Stimulated activated CD8-positive, alpha-beta memory T cell treated with anti-CD3 and anti-CD28 coated beads, Interleukin-7, amount 100 ng/mL, for 24 hours (primary cell): ENCODE measurements around the gene ELOVL5.
"Not testable (repeated sequence)": the region's sequence is repeated elsewhere in the genome, so short reads cannot be mapped to it uniquely, and the experiment has no call there.

Experiments used
- DNase-seq: peaks from one replicate; pipeline ENCODE4 v3.0.0-alpha.2; 2020; ENCODE audit warnings: low read depth

Gene ELOVL5

GRCh38 chr6:53348371-53349208 is at the start of gene ELOVL5:
Gene ELOVL5 (minus strand): TSS chr6:53348950. CDS start chr6:53295699, 53,251 bp downstream.
- peak; percentile 96 for DNase-seq

- no peak for DNase-seq
These were observed 48.5 kb upstream of the ELOVL5 start for GRCh38 chr6:53397283-53397682.

- no peak for DNase-seq
These were observed 47.2 kb upstream of the ELOVL5 start for GRCh38 chr6:53395986-53396385.

GRCh38 chr6:53394704-53395103 is 46.0 kb upstream of the ELOVL5 start:
- DNase-seq: no peak

DNA sequence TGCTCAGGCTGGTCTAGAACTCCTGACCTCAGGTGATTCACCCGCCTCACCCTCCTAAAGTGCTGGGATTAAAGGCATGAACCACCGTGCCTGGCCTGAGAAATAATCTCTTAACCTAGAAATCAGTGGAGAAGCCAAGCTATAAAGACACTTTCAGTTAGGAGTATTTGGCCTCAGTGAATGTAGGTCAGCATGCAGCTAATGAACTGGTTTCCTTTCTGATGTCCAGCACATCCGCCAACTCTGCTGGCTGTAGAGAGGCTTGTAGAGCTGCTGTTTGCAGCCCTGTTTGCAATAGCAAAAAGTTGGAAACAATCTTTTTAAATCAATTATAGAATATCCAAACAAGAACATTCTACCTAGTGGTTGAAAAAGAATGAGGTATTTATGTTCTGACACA is 42.4 kb upstream of the ELOVL5 start:
- no peak for DNase-seq

DNA sequence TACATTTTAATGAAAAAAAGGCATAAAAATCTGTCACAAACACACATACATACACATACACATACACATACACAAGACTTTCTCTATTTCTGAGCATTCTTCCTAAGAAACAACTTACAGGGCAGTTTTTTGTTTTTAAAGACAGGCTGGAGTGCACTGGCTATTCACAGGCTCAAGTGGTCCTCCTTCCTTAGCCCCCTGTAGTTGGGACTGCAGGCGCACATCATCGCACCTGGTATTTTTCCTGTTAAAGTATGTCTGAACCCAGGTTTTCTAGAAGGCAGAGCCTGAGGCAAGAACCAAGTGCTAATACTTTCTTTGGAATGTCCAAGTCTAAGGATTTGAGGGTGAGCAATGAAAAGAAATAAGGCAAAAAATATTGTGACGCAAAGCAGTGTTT is 41.3 kb upstream of the ELOVL5 start:
- no peak for DNase-seq

- DNase-seq: not testable (repeated sequence)
These were observed 39.9 kb upstream of the ELOVL5 start for GRCh38 chr6:53388615-53389014.

GRCh38 chr6:53382421-53382820 is 33.7 kb upstream of the ELOVL5 start:
- no peak for DNase-seq

GRCh38 chr6:53378208-53378607 is 29.5 kb upstream of the ELOVL5 start:
- DNase-seq: no peak

DNA sequence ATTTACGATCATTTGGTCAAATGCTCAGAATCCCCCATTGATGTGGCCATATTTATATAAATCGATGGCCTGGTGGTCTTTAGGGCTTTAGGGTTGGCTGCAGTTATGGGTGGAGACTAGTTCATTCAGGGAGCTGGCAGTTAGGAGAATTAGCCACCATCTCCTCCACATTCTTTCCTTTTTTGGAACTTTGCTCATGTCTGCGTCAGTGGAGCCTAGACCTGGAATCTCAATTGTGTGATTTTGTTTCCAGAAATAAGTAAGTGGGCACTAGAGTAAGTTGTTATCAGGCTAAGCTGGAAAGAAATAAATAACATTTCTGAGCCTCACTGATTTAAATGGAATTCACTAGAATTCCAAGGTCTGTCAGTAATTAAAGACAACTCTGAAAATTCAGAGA is 29.0 kb upstream of the ELOVL5 start:
- DNase-seq: no peak

DNA sequence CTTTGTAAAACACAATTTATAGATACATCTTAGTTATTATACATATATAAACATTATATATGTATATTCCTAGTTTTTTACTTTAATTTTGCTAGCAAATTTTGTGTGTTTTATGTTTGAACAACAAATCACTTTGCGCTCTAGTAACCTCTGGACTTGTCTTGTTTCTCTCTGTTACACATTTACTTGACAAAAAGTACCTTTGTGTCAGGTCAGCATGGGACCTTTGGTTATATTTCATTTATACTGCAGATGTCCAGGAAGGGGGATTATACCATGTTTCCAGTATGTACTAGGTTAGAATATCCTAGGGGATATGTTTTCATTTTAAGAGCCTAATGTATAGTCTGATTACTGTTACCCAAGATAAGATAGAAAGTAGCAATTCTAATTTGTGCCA is 28.5 kb upstream of the ELOVL5 start:
- DNase-seq: no peak

DNA sequence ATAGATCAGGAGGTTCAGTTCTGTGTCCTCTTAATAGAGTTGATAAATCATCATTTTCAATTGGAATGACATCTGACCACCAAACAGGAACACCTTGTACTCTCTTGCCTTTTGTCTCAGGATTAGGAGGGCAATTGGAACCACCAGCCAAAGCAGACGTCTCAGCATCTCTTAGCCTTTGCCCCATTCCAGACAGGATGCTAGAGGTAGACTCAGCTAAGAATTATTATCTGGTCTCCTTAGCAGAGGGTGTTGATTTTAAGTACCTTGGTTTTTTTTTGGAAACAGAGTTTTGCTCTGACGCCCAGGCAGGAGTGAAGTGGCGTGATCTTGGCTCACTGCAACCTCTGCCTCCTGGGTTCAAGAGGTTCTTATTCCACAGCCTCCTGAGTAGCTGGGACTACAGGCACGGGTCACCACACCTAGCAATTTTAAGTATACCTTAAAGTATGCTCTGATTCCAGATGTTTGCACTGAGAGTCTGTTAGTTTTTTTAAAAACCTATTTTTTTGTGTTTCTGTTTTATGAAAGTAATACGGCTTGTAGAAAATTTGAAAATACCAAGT is 28.0 kb upstream of the ELOVL5 start:
- DNase-seq: no peak

GRCh38 chr6:53375847-53376246 is 27.1 kb upstream of the ELOVL5 start:
- no peak for DNase-seq

GRCh38 chr6:53373638-53374037 is 24.9 kb upstream of the ELOVL5 start:
- DNase-seq: no peak

DNA sequence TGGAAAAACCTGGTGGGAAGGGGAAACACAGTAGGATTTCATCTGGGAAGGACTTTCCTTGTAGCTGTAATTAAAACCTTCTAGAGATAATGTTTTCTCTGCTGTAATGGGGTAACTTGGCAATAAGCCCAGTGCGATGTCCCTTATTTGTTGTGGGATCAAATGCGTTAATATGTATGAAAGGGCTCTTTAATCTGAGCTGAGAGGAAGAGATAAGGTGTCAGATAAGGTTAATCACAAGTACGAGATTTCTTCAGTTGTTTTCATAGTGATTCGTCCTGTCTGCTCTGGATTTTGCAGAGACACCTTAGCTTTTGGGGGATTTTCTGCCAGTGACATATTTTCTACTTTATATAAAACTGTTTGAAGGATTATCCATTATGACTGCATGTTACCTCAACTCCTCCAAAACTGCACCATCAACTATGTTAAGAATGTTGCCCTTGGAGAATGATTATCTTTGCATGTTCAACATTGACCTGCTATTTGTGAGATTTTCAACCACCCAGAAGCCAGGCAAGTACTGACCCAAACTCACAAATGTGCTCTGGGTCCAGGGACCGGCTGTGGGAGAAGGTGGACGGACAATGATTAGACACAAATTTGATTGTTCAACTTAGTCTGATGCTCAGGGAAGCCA is 21.2 kb upstream of the ELOVL5 start:
- DNase-seq: no peak

DNA sequence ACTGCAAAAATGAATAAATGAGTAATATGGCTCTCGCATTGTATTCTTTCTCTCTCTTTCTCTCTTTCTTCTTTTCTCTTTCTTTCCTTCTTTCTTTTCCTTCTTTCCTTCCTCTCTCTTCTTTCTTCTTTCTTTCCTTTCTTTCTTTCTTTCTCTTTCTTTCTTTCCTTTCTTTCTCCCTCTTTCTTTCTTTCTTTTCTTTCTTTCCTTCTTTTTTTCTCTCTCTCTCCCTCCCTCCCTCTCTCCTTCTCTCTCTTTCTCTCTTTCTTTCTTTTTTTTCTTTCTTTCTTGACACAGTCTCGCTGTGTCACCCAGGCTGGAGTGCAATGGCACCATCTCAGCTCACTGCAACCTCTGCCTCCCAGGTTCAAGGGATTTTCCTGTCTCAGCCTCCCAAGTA is 20.3 kb upstream of the ELOVL5 start:
- no peak for DNase-seq

DNA sequence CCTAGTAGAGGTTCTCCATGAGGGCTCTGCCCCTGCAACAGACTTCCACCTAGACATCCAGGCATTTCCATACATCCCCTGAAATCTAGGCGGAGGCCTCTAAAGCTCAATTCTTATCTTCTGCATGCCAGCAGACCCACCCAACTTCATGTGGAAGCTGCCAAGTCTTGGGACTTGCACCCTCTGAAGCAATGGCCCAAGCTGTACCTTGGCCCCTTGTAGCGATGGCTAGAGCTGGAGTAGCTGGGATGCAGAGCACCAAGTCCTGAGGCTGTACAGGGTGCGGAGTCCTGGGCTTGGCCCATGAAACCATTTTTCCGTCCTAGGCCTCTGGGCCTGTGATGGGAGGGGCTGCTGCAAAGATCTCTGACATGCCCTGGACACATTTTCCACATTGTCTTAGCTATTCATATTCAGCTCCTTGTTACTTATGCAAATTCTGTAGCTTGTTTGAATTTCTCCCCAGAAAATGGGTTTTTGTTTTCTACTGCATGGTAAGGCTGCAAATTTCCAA is 17.4 kb upstream of the ELOVL5 start:
- no peak for DNase-seq

GRCh38 chr6:53363341-53364079 is 14.8 kb upstream of the ELOVL5 start:
- DNase-seq: no peak

DNA sequence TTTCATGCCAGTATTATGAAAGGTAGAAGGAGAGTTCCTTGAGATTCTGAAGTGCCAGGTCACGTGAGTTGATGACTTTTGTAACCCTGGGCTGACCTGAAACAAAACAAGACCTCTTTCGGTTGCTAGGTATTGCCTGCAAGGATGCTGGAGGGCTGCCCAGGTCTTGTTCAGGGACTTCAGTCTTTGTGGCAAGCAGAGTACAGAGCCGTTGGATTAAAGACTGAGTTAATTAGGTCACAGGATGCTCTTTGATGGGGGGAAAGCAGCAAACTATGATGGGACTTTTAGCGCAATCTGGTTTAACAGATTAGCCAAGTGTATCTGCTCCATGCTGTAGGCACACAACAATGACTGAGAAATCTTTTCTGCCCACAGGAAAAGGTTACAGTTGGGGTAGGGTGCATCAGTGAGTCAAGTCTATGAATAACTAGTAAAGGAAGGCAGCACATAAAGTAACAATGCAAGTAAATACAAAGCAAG is 12.8 kb upstream of the ELOVL5 start:
- no peak for DNase-seq

DNA sequence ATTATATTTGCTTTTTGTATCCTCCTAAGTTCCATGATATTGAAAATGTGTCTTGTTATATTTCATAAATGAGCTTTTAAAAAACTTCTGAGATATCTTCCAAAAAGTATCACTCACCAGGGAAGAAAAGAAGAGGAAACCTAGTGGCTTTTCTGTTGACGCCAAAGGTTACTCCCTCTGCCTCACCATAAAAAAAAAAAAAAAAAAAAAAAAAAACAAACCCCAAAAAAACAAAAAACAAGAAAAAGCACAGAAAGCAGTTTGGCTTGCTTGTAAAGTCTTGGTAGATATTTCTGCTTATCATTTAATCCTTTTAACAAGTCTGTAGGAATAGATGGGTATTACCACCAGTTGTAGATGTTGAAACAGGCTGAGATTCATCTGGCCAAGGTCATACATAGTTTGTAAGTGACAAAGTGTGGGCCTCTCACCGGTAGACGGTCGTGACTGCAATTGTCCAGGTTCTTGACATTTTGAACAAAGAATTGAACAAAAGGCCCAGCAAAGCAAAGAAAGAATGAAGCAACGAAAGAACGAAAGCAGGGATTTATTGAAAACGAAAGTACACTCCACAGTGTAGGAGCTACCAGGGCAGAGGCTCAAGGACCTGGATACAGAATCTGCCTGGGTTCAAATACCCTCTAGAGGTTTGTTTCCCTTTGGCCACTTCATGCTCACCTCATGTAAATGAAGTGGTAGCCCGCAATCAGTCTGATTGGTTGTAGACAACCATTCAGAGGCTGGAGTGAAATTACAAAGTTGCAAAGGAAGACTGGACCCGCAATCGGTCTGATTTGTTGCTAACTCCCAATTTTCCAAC is 11.6 kb upstream of the ELOVL5 start:
- no peak for DNase-seq

DNA sequence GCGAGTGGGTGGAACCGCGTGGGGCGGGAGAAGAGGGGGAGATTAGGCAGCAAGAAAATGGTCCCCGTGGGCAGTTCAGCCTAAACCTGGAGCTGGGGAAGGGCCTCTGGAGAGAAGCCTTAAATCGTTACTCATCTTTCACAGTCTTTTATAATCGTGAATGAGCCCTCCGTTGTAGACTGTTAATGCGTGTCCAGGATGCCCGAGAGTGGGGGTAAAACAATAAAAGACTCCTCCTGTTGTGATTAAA is 11.0 kb upstream of the ELOVL5 start:
- DNase-seq: no peak
